MM.1S (cell line): ENCODE measurements around the gene MRPL42.
"Not testable (repeated sequence)": the region's sequence is repeated elsewhere in the genome, so short reads cannot be mapped to it uniquely, and the experiment has no call there.

ENCODE experiments used
- DNase-seq: peaks from one replicate; pipeline ENCODE4 v3.0.0-alpha.2; 2015
- H2AFZ ChIP-seq: fragments of 300-600 bp; sonication (generic); 2 replicates; pipeline ENCODE4 v1.6.0; 2016; ENCODE audit warnings: antibody characterized with exemption, low read length
- H3F3A ChIP-seq: fragments of 300-600 bp; sonication (generic); 2 replicates; pipeline ENCODE4 v1.6.1; 2016; ENCODE audit warnings: mild to moderate bottlenecking, antibody characterized with exemption, low read length, moderate library complexity, mixed read lengths; ENCODE audit not compliant: insufficient read depth
- H3K27ac ChIP-seq: fragments of 300-600 bp; sonication (generic); 2 replicates; pipeline ENCODE4 v1.5.1; 2016; ENCODE audit warnings: mild to moderate bottlenecking, low read length
- H3K27me3 ChIP-seq: fragments of 300-600 bp; sonication (generic); replicated peaks from 2 replicates; pipeline ENCODE4 v1.6.0; 2016; ENCODE audit warnings: low read length; ENCODE audit not compliant: insufficient read depth
- H3K36me3 ChIP-seq: fragments of 300-600 bp; sonication (generic); replicated peaks from 2 replicates; pipeline ENCODE4 v1.6.1; 2016; ENCODE audit warnings: mild to moderate bottlenecking, low read length, mixed read lengths; ENCODE audit not compliant: insufficient read depth
- H3K4me1 ChIP-seq: fragments of 300-600 bp; sonication (generic); 2 replicates; pipeline ENCODE4 v1.6.1; 2016; ENCODE audit warnings: low read length, mixed read lengths
- H3K4me2 ChIP-seq: fragments of 300-600 bp; sonication (generic); 2 replicates; pipeline ENCODE4 v1.6.0; 2016; ENCODE audit warnings: low read depth, low read length
- H3K4me3 ChIP-seq: fragments of 300-600 bp; sonication (generic); 2 replicates; pipeline ENCODE4 v1.5.1; 2016; ENCODE audit warnings: low read length, mixed read lengths
- H3K79me2 ChIP-seq: fragments of 300-600 bp; sonication (generic); 2 replicates; pipeline ENCODE4 v1.6.1; 2016; ENCODE audit warnings: mixed run types, low read length, mixed read lengths
- H3K9ac ChIP-seq: fragments of 300-600 bp; sonication (generic); 2 replicates; pipeline ENCODE4 v1.6.1; 2016; ENCODE audit warnings: low read length, mixed read lengths
- H3K9me2 ChIP-seq: fragments of 300-600 bp; sonication (generic); replicated peaks from 2 replicates; pipeline ENCODE4 v1.6.1; 2016; ENCODE audit warnings: mild to moderate bottlenecking, low read length, mixed read lengths; ENCODE audit not compliant: insufficient read depth
- H3K9me3 ChIP-seq: fragments of 300-600 bp; sonication (generic); replicated peaks from 2 replicates; pipeline ENCODE4 v1.6.1; 2016; ENCODE audit warnings: mild to moderate bottlenecking, low read length, mixed read lengths; ENCODE audit not compliant: insufficient read depth
- H4K20me1 ChIP-seq: fragments of 300-600 bp; sonication (generic); 2 replicates; pipeline ENCODE4 v1.6.1; 2016; ENCODE audit warnings: mild to moderate bottlenecking, low read length, moderate library complexity, mixed read lengths; ENCODE audit not compliant: insufficient read depth
- CTCF ChIP-seq: fragments of 300-600 bp; sonication (generic); IDR thresholded peaks from 2 replicates; pipeline ENCODE4 v1.5.1; 2016; ENCODE audit warnings: antibody characterized with exemption, low read length, mixed read lengths
- EZH2 ChIP-seq: fragments of 300-600 bp; sonication (generic); optimal IDR thresholded peaks from 2 replicates; pipeline ENCODE3; 2017; ENCODE audit warnings: low read depth, mild to moderate bottlenecking, antibody characterized with exemption, low read length, mixed read lengths
- EZH2phosphoT487 ChIP-seq: fragments of 300-600 bp; sonication (generic); IDR thresholded peaks from 2 replicates; pipeline ENCODE4 v1.6.1; 2018; ENCODE audit warnings: antibody characterized with exemption, low read length

Gene MRPL42

GRCh38 chr12:93494096-93494495, 26.8 kb downstream of the MRPL42 start:
- H3K4me3 ChIP-seq: no peak overlapping the region
- no peak overlapping the region for H3K27ac ChIP-seq
- no peak overlapping the region for H3K4me2 ChIP-seq
- no peak for TF ChIP-seq EZH2phosphoT487
- no peak for TF ChIP-seq CTCF
- no peak for TF ChIP-seq EZH2
- H3K36me3 ChIP-seq: peaks cover 8% of the 10 kb centered on the region; the same call in 1 of the 2 replicates
- DNase-seq: no peak
- H3K9me2 ChIP-seq: no peaks in the 10 kb centered on the region
- no peaks in the 10 kb centered on the region for H3K79me2 ChIP-seq
- no peaks in the 10 kb centered on the region for H3K27me3 ChIP-seq
- no peak overlapping the region for H2AFZ ChIP-seq
- no peak overlapping the region for H3K9ac ChIP-seq
- no peaks in the 10 kb centered on the region for H3K4me1 ChIP-seq
- no peaks in the 10 kb centered on the region for H3K9me3 ChIP-seq
- H4K20me1 ChIP-seq: no peaks in the 10 kb centered on the region
- no peaks in the 10 kb centered on the region for H3F3A ChIP-seq

GRCh38 chr12:93497456-93497855, 30.1 kb downstream of the MRPL42 start:
- Histone ChIP-seq H3K9me3 (no peaks in the 10 kb centered on the region), H3K4me2 (no peak overlapping the region), H2AFZ (no peak overlapping the region), H3K79me2 (no peaks in the 10 kb centered on the region), H3F3A (peaks cover 3% of the 10 kb centered on the region; the same call in 1 of the 2 replicates), H3K4me3 (no peak overlapping the region), H3K9me2 (no peaks in the 10 kb centered on the region), H4K20me1 (no peaks in the 10 kb centered on the region), H3K27ac (no peak overlapping the region), H3K9ac (no peak overlapping the region), H3K36me3 (no peaks in the 10 kb centered on the region; the same call in 1 of the 2 replicates), H3K27me3 (no peaks in the 10 kb centered on the region), H3K4me1 (no peaks in the 10 kb centered on the region)
- no peak for DNase-seq
- TF ChIP-seq EZH2phosphoT487 (no peak), EZH2 (no peak), CTCF (no peak)

GRCh38 chr12:93498813-93499212, 31.5 kb downstream of the MRPL42 start:
- not testable (repeated sequence) for H3K9ac ChIP-seq, H3K9me3 ChIP-seq, H3F3A ChIP-seq, H2AFZ ChIP-seq, H3K9me2 ChIP-seq, H3K79me2 ChIP-seq, H4K20me1 ChIP-seq, DNase-seq, H3K4me1 ChIP-seq, H3K4me3 ChIP-seq, H3K27ac ChIP-seq, H3K27me3 ChIP-seq, H3K36me3 ChIP-seq, H3K4me2 ChIP-seq

GRCh38 chr12:93500201-93500600, 32.9 kb downstream of the MRPL42 start:
- no peak overlapping the region for H2AFZ ChIP-seq
- H3K9ac ChIP-seq: no peak overlapping the region
- TF ChIP-seq EZH2phosphoT487 (no peak), EZH2 (no peak), CTCF (no peak)
- no peaks in the 10 kb centered on the region for H3K27me3 ChIP-seq
- no peaks in the 10 kb centered on the region; the same call in 1 of the 2 replicates for H3K36me3 ChIP-seq
- H3F3A ChIP-seq: peaks cover 3% of the 10 kb centered on the region; the same call in 1 of the 2 replicates
- H3K4me3 ChIP-seq: no peak overlapping the region
- H3K9me3 ChIP-seq: no peaks in the 10 kb centered on the region
- H4K20me1 ChIP-seq: no peaks in the 10 kb centered on the region
- no peak overlapping the region for H3K27ac ChIP-seq
- DNase-seq: no peak
- no peak overlapping the region for H3K4me2 ChIP-seq
- no peaks in the 10 kb centered on the region for H3K9me2 ChIP-seq
- H3K79me2 ChIP-seq: no peaks in the 10 kb centered on the region
- peaks cover 5% of the 10 kb centered on the region; the same call in 1 of the 2 replicates for H3K4me1 ChIP-seq
